ENCODE data around the gene P2RY10.

The P2RY10 gene

GRCh38 chrX:78946178-78946931 lies 1.2 kb downstream of the P2RY10 start:
- no peaks in the 10 kb centered on the region for H3K9me3 ChIP-seq (ENCODE audit: insufficient read depth, low read length)
- no peak for TF ChIP-seq EZH2phosphoT487 (conservative IDR thresholded peaks at IDR 0.05; ENCODE audit: low read length)
- TF ChIP-seq, protein P1, sequence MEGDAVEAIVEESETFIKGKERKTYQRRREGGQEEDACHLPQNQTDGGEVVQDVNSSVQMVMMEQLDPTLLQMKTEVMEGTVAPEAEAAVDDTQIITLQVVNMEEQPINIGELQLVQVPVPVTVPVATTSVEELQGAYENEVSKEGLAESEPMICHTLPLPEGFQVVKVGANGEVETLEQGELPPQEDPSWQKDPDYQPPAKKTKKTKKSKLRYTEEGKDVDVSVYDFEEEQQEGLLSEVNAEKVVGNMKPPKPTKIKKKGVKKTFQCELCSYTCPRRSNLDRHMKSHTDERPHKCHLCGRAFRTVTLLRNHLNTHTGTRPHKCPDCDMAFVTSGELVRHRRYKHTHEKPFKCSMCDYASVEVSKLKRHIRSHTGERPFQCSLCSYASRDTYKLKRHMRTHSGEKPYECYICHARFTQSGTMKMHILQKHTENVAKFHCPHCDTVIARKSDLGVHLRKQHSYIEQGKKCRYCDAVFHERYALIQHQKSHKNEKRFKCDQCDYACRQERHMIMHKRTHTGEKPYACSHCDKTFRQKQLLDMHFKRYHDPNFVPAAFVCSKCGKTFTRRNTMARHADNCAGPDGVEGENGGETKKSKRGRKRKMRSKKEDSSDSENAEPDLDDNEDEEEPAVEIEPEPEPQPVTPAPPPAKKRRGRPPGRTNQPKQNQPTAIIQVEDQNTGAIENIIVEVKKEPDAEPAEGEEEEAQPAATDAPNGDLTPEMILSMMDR (IDR thresholded peaks at IDR 0.05; ENCODE audit: insufficient read depth, low read length, poor library complexity, severe bottlenecking) = no peak
- no peaks in the 10 kb centered on the region for H3K79me2 ChIP-seq (ENCODE audit: insufficient read depth, low read length)
- H3K36me3 ChIP-seq (ENCODE audit: low read length) = no peaks in the 10 kb centered on the region
- H4K20me1 ChIP-seq (ENCODE audit: low read depth, low read length) = no peaks in the 10 kb centered on the region
- no peak overlapping the region for H3K27ac ChIP-seq (ENCODE audit: low read depth, low read length)
- no peak overlapping the region for H2AFZ ChIP-seq (ENCODE audit: low read depth, low read length, severe bottlenecking)
- peak overlapping the region; percentile 39 for H3K9ac ChIP-seq (ENCODE audit: low read length)
- H3K4me3 ChIP-seq (ENCODE audit: insufficient read depth, low read length, poor library complexity, severe bottlenecking) = no peak overlapping the region
- no peaks in the 10 kb centered on the region for H3K27me3 ChIP-seq (ENCODE audit: low read length)
- peaks cover 12% of the 10 kb centered on the region; the same call in 1 of the 2 replicates for H3F3A ChIP-seq (ENCODE audit: insufficient read depth)
- peak overlapping the region; percentile 64 for H3K4me2 ChIP-seq (ENCODE audit: low read depth, low read length, poor library complexity, severe bottlenecking)
- no peaks in the 10 kb centered on the region for H3K9me2 ChIP-seq (replicated peaks; ENCODE audit: insufficient read depth, low read length)

DNA sequence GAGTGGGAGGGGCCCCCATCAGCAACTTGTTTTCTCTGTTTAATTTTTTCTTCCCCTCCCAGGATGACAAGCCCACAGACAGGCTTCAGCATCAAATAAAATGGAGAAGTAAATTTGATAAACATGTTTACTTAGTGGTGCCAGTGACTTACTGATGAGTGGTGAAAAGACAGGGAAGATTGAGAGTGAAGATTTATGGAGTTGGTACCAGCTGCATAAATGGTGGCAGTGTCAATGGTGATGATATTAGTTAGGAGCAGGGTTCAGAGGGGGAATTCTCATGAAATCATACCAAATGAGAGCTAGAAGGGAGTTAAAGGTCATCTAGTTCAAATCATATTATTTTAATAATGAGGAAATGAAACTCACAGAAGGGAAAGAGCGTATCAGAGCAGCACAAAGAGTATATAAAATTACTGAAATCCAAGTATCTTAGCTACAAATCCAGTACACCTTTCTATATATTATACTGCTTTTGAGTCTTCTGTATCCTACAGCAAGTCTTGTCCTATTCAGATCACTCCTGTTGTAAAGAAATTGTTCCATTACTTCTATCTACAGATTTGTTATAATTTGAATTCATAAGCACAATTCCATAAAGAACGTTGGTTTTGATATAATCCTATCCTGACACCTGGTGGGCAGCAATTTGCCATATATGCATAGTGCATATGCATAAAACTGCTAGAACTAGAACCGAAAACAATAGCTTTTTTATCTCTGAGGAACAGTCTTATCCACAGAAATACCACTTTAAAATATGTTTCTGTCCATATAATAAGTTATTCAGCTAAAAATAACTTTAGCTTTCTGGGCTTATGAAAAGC lies 5.0 kb downstream of the P2RY10 start:
- Histone ChIP-seq H2AFZ (ENCODE audit: low read depth, low read length, severe bottlenecking) (no peak overlapping the region), H3K4me2 (ENCODE audit: low read depth, low read length, poor library complexity, severe bottlenecking) (peak overlapping the region; percentile 56), H3K9me2 (replicated peaks; ENCODE audit: insufficient read depth, low read length) (no peaks in the 10 kb centered on the region), H3K9me3 (ENCODE audit: insufficient read depth, low read length) (no peaks in the 10 kb centered on the region), H3K4me3 (ENCODE audit: insufficient read depth, low read length, poor library complexity, severe bottlenecking) (peak overlapping the region; percentile 22), H3K79me2 (ENCODE audit: insufficient read depth, low read length) (no peaks in the 10 kb centered on the region), H3K36me3 (ENCODE audit: low read length) (no peaks in the 10 kb centered on the region), H3K27me3 (ENCODE audit: low read length) (no peaks in the 10 kb centered on the region), H3K27ac (ENCODE audit: low read depth, low read length) (peak overlapping the region; percentile 59), H3F3A (ENCODE audit: insufficient read depth) (peaks cover 12% of the 10 kb centered on the region; the same call in 1 of the 2 replicates), H4K20me1 (ENCODE audit: low read depth, low read length) (no peaks in the 10 kb centered on the region), H3K9ac (ENCODE audit: low read length) (no peak overlapping the region)
- TF ChIP-seq EZH2phosphoT487 (conservative IDR thresholded peaks at IDR 0.05; ENCODE audit: low read length) = no peak
- TF ChIP-seq, protein P1 (IDR thresholded peaks at IDR 0.05; ENCODE audit: insufficient read depth, low read length, poor library complexity, severe bottlenecking) = no peak

GRCh38 chrX:78957049-78957767 lies 12.0 kb downstream of the P2RY10 start:
- Histone ChIP-seq H3K9ac (ENCODE audit: low read length) (no peak overlapping the region), H4K20me1 (ENCODE audit: low read depth, low read length) (no peaks in the 10 kb centered on the region), H3K27me3 (ENCODE audit: low read length) (no peaks in the 10 kb centered on the region), H3K4me3 (ENCODE audit: insufficient read depth, low read length, poor library complexity, severe bottlenecking) (no peak overlapping the region), H3K27ac (ENCODE audit: low read depth, low read length) (no peak overlapping the region), H3K9me2 (replicated peaks; ENCODE audit: insufficient read depth, low read length) (no peaks in the 10 kb centered on the region), H3K79me2 (ENCODE audit: insufficient read depth, low read length) (no peaks in the 10 kb centered on the region), H3K36me3 (ENCODE audit: low read length) (no peaks in the 10 kb centered on the region), H3K9me3 (ENCODE audit: insufficient read depth, low read length) (no peaks in the 10 kb centered on the region), H3K4me2 (ENCODE audit: low read depth, low read length, poor library complexity, severe bottlenecking) (no peak overlapping the region), H2AFZ (ENCODE audit: low read depth, low read length, severe bottlenecking) (no peak overlapping the region), H3F3A (ENCODE audit: insufficient read depth) (no peaks in the 10 kb centered on the region)
- TF ChIP-seq, protein P1 (IDR thresholded peaks at IDR 0.05; ENCODE audit: insufficient read depth, low read length, poor library complexity, severe bottlenecking) = no peak
- TF ChIP-seq EZH2phosphoT487 (conservative IDR thresholded peaks at IDR 0.05; ENCODE audit: low read length) = no peak
